Measurements from ENCODE around the gene GJC3. TPM values are rescaled to one million over a fixed set of nuclear protein-coding genes. Genes with fewer than 3 reads are reported as not detected.

GJC3 gene
- total RNA-seq, 1 experiment from 2014 or later, result not detected

- in situ Hi-C loops (cut with HindIII; ENCODE audit: low pct_unique_long_range_greater_than_20kb, low sequenced_read_pairs) (no loop called here), intact Hi-C loops (cut with micrococcal nuclease; ENCODE audit: unreplicated experiment) (no loop called here)
- Histone ChIP-seq H3K4me3 (ENCODE audit: low read depth in 2 of 2, low read length in 2 of 2) (no peak overlapping the region), H3K36me3 (ENCODE audit: control insufficient read depth, insufficient read depth, low read length) (no peaks in the 10 kb centered on the region), H3K4me1 (ENCODE audit: control insufficient read depth, insufficient read depth, low read length) (no peaks in the 10 kb centered on the region), H3K27ac (ENCODE audit: low read length) (no peak overlapping the region), H3K27me3 (ENCODE audit: control insufficient read depth, insufficient read depth, low read length) (no peaks in the 10 kb centered on the region; the same call in 1 of the 2 replicates), H3K9me3 (ENCODE audit: control insufficient read depth, insufficient read depth, low read depth, low read length) (0 out of 2 replicates have a peak, but pooled peaks cover 4% of the 10 kb centered on the region)
- ChIA-PET CTCF (no interaction called here), POLR2A (no interaction called here)
- no TSS peak for BruUV-seq (replicated peaks)
- no peak for DNase-seq (ENCODE audit: low read depth, low spot score)
- TF ChIP-seq POLR2AphosphoS5 (IDR thresholded peaks at IDR 0.05; ENCODE audit: low read depth, low read length), result no peak
- TF ChIP-seq, protein P1, sequence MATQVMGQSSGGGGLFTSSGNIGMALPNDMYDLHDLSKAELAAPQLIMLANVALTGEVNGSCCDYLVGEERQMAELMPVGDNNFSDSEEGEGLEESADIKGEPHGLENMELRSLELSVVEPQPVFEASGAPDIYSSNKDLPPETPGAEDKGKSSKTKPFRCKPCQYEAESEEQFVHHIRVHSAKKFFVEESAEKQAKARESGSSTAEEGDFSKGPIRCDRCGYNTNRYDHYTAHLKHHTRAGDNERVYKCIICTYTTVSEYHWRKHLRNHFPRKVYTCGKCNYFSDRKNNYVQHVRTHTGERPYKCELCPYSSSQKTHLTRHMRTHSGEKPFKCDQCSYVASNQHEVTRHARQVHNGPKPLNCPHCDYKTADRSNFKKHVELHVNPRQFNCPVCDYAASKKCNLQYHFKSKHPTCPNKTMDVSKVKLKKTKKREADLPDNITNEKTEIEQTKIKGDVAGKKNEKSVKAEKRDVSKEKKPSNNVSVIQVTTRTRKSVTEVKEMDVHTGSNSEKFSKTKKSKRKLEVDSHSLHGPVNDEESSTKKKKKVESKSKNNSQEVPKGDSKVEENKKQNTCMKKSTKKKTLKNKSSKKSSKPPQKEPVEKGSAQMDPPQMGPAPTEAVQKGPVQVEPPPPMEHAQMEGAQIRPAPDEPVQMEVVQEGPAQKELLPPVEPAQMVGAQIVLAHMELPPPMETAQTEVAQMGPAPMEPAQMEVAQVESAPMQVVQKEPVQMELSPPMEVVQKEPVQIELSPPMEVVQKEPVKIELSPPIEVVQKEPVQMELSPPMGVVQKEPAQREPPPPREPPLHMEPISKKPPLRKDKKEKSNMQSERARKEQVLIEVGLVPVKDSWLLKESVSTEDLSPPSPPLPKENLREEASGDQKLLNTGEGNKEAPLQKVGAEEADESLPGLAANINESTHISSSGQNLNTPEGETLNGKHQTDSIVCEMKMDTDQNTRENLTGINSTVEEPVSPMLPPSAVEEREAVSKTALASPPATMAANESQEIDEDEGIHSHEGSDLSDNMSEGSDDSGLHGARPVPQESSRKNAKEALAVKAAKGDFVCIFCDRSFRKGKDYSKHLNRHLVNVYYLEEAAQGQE (IDR thresholded peaks at IDR 0.05; ENCODE audit: insufficient read depth in 1 of 2, low read depth in 2 of 2, low read length in 1 of 2), result no peak
- TF ChIP-seq SIN3A (IDR thresholded peaks at IDR 0.05; ENCODE audit: borderline replicate concordance, insufficient read depth, low read depth, low read length), result no peak
- TF ChIP-seq, protein P2, sequence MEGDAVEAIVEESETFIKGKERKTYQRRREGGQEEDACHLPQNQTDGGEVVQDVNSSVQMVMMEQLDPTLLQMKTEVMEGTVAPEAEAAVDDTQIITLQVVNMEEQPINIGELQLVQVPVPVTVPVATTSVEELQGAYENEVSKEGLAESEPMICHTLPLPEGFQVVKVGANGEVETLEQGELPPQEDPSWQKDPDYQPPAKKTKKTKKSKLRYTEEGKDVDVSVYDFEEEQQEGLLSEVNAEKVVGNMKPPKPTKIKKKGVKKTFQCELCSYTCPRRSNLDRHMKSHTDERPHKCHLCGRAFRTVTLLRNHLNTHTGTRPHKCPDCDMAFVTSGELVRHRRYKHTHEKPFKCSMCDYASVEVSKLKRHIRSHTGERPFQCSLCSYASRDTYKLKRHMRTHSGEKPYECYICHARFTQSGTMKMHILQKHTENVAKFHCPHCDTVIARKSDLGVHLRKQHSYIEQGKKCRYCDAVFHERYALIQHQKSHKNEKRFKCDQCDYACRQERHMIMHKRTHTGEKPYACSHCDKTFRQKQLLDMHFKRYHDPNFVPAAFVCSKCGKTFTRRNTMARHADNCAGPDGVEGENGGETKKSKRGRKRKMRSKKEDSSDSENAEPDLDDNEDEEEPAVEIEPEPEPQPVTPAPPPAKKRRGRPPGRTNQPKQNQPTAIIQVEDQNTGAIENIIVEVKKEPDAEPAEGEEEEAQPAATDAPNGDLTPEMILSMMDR (IDR thresholded peaks at IDR 0.05), result no peak
- TF ChIP-seq TCF7L2 (IDR thresholded peaks at IDR 0.05; ENCODE audit: low read depth, low read length), result no peak
- no peak for ATAC-seq
These were observed 15.2 kb upstream of the GJC3 start for GRCh38 chr7:99944497-99945070.

DNA sequence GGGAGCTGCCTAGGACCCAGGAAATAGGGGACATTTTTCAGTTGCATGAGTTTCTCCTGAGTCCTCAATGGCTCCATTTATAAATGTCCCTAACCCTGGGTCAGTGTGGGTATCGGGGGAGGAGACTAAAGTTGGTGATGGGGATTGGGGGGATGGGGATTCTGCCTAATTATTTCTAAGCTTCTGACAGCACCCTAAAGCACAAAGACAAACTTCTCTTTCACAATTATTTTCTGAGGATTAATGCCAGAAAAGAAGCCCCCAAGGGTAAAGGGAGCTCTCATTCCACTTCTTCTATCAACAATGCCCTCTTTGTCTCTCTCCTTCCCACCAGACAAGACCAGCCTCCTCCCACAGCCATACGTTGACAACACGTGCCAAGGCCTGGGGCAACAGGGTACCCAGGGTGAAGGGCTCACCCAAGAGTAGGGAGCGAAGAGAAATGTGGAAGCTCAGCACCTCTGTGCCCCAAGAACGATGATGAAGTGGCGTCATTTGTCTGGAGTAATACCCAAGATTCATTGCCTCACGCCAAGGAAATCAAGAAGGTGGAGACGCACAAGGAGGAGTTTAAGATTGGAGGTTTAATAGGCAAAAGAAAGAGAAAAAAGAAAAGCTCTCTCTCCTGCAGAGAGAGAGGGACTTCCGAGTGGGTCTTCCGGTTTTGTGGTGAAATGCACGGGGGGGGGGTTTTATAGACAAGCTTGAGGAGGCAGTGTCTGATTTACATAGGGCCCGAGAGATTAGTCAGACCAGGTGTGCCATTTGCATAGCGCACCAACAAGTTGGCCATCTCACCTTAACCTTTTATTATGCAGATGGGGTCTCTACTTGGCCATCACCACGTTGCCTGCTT lies 14.4 kb upstream of the GJC3 start:
- ChIA-PET POLR2A (no interaction called here), CTCF (interaction anchor here (0.6 kb wide), 1 partner anchor 8 kb away, joined by 14 read pairs; no protein-coding TSS in a partner anchor)
- no TSS peak for BruUV-seq (replicated peaks)

More for the DNA sequence above, 14.4 kb upstream of the GJC3 start:
- intact Hi-C loops (cut with micrococcal nuclease; ENCODE audit: unreplicated experiment) (no loop called here), in situ Hi-C loops (cut with HindIII; ENCODE audit: low pct_unique_long_range_greater_than_20kb, low sequenced_read_pairs) (no loop called here)
- TF ChIP-seq, protein P1 (IDR thresholded peaks at IDR 0.05; ENCODE audit: insufficient read depth in 1 of 2, low read depth in 2 of 2, low read length in 1 of 2), result no peak
- TF ChIP-seq TCF7L2 (IDR thresholded peaks at IDR 0.05; ENCODE audit: low read depth, low read length) (no peak), SIN3A (IDR thresholded peaks at IDR 0.05; ENCODE audit: borderline replicate concordance, insufficient read depth, low read depth, low read length) (no peak)
- Histone ChIP-seq H3K4me1 (ENCODE audit: control insufficient read depth, insufficient read depth, low read length) (no peaks in the 10 kb centered on the region), H3K4me3 (ENCODE audit: low read depth in 2 of 2, low read length in 2 of 2) (no peak overlapping the region), H3K27ac (ENCODE audit: low read length) (no peak overlapping the region), H3K36me3 (ENCODE audit: control insufficient read depth, insufficient read depth, low read length) (no peaks in the 10 kb centered on the region), H3K9me3 (ENCODE audit: control insufficient read depth, insufficient read depth, low read depth, low read length) (peaks cover 9% of the 10 kb centered on the region; the same call in 1 of the 2 replicates), H3K27me3 (ENCODE audit: control insufficient read depth, insufficient read depth, low read length) (no peaks in the 10 kb centered on the region; the same call in 1 of the 2 replicates)
- ATAC-seq, result no peak
- DNase-seq (ENCODE audit: low read depth, low spot score), result no peak
